ENCODE measurements around the gene KIF5B.
A peak's percentile ranks its signal among the peaks of the same experiment; 100 is the strongest.
"Not testable (repeated sequence)": the region's sequence is repeated elsewhere in the genome, so short reads cannot be mapped to it uniquely, and the experiment has no call there.

Gene KIF5B

DNA sequence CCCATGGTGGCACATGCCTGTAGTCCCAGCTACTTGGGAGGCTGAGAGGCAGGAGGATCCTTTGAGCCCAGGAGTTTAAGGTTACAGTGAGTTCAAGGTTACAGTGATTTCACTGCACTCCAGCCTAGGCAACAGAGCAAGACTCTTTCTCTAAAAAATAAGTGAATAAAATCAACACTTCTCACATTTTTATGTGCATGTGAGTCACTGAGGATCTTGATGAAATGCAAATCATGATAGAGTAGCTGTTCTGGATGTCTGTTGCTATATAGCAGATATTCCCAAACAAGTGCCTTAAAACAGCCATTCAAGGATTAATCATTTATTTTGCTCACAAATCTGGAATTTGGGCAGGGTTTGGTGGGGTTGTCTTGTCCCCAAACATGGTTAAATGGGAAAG is 65.3 kb downstream of the KIF5B start:
- TF ChIP-seq, protein P1, sequence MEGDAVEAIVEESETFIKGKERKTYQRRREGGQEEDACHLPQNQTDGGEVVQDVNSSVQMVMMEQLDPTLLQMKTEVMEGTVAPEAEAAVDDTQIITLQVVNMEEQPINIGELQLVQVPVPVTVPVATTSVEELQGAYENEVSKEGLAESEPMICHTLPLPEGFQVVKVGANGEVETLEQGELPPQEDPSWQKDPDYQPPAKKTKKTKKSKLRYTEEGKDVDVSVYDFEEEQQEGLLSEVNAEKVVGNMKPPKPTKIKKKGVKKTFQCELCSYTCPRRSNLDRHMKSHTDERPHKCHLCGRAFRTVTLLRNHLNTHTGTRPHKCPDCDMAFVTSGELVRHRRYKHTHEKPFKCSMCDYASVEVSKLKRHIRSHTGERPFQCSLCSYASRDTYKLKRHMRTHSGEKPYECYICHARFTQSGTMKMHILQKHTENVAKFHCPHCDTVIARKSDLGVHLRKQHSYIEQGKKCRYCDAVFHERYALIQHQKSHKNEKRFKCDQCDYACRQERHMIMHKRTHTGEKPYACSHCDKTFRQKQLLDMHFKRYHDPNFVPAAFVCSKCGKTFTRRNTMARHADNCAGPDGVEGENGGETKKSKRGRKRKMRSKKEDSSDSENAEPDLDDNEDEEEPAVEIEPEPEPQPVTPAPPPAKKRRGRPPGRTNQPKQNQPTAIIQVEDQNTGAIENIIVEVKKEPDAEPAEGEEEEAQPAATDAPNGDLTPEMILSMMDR (IDR thresholded peaks at IDR 0.05; ENCODE audit: extremely low read depth, missing control alignments): no peak
- DNase-seq (ENCODE audit: low spot score): no peak

DNA sequence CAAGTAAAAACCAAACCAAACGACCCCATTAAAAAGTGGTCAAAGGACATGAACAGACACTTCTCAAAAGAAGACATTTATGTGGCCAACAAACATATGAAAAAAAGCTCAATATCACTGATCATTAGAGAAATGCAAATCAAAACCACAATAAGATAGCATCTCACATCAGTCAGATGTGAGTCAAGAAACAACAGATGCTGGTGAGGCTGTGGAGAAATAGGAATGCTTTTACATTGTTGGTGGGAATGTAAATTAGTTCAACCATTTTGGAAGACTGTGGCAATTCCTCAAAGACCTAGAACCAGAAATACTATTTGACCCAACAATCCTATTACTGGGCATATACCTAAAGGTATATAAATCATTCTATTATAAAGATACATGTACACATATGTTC is 68.4 kb downstream of the KIF5B start:
- DNase-seq (ENCODE audit: low spot score): not testable (repeated sequence)

DNA sequence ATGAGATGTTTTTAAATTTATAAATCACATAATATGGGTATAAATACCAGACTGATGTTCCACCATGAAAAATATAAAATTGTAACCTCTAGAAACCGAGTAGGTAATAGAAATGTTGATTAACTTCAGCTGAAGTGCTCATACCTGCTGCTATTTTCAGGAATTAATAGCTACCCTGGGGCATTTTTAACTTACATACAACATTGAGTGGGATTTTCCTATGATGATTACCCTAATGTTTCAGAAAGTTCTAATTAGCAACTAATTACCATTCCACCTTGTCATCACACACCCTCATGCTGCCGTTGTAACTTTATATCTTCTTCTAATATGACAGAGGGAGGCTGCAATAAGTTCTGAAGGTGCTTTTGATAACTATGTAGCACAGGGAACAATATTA is 74.1 kb downstream of the KIF5B start:
- TF ChIP-seq, protein P1 (IDR thresholded peaks at IDR 0.05; ENCODE audit: extremely low read depth, missing control alignments): no peak

DNA sequence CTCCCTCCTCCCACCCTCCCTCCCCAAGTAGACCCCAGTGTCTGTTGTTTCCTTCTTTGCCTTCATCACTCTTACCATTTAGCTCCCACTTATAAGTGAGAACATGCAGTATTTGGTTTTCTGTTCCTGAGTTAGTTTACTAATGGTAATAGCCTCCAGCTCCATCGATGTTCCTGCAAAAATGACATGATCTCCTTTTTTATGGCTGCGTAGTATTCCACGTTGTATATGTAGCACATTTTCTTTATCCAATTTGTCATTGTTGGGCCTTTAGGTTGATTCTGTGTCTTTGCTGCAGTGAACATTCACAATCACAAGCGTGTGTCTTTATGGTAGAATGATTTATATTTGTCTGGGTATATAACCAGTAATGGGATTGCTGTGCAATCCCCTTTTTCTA is 75.8 kb downstream of the KIF5B start:
- no peak for DNase-seq (ENCODE audit: low spot score)
- TF ChIP-seq, protein P1 (IDR thresholded peaks at IDR 0.05; ENCODE audit: extremely low read depth, missing control alignments): no peak

More for the DNA sequence above, 74.1 kb downstream of the KIF5B start:
- no peak for DNase-seq (ENCODE audit: low spot score)

DNA sequence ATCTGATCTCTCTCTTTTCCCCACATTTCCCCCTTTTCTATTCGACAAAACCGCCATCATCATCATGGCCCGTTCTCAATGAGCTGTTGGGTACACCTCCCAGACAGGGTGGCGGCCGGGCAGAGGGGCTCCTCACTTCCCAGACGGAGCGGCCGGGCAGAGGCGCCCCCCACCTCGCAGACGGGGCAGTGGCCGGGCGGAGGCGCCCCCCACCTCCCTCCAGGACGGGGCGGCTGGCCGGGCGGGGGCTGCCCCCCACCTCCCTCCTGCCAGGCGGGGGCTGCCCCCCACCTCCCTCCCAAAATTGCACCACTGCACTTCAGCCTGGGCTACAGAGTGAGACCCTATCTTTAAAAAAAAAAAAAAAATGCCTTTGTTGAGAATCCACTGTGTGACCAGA is 77.2 kb downstream of the KIF5B start:
- not testable (repeated sequence) for DNase-seq (ENCODE audit: low spot score)

DNA sequence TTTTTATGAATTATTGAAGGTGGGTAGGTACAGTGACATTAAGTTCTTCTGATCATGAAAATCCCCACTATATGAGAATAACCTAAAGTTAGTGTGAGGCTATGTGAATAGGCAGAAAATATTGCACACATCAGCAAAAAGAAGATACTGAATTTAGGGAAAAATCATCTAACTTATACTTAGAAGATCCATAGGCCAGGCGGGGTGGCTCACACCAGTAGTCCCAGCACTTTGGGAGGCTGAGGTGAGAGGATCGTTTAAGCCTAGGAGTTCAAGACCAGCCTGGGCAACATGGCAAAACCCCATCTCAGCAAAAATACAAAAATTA is 78.1 kb downstream of the KIF5B start:
- TF ChIP-seq, protein P1 (IDR thresholded peaks at IDR 0.05; ENCODE audit: extremely low read depth, missing control alignments): no peak
- DNase-seq (ENCODE audit: low spot score): no peak

DNA sequence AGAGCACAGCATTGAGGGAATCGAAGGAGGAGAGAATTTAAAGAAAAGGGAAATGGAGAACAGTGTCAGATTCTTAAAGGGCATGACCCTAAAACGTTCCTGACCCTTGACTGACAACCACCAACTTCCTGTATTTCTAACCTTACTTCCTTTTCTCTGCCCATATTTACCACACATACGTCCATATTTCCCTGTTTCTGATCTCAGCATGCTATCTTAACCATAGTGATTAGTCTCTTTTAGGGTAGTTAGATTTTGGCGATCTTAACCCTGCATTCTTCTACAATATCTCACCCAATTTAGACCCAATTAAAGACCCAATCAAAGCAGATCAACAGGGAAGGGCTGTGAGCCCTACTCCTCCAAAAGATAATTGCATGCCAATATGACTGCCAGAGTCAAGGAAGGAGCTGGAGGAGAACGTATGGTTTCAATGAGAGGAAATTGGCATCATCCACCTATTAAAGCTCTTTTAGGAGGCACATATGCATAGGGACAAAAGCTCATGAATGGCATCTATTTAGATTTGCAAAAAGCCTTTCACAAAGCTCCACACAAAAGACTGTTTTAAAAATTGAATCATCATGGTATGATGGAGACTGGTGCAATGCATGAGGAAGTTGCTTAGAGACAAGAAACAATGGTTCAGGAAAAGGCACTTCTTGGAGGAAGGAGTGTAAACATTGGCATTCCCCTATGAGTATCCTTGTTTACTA is 78.6 kb downstream of the KIF5B start:
- TF ChIP-seq, protein P1 (IDR thresholded peaks at IDR 0.05; ENCODE audit: extremely low read depth, missing control alignments): no peak
- peak; percentile 35 for DNase-seq (ENCODE audit: low spot score)

DNA sequence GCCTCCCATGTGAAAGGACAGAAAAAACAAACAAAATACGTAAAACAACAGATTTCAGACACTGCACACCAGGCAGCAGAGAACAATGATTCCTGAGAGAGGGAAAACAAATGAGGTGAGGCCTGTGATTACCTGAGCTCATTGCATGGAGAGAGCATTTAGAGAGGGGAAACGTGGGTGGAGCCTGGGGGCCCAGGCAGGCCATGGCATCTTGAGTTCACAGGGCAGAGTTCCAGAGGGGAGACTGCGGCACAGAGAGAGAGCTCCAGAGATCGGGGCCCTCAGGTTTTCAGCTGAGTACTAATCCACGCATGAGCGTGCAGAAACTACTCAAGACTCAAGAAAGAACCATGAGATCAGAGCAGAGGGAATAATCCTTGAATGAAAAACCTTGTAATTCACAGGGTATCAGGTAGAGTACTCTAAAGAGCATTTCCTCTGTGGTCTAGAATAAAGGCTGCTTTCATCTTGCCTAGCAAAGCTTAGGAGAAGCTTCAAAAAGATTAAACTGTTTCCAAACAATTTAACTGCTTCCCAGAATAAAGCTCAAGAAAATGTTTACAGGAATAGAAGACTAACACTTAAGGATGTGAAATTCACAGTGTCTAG is 81.0 kb downstream of the KIF5B start:
- TF ChIP-seq, protein P1 (IDR thresholded peaks at IDR 0.05; ENCODE audit: extremely low read depth, missing control alignments): no peak
- DNase-seq (ENCODE audit: low spot score): no peak

Measured in GM20000 (cell line).